ENCODE results near the gene CXCR4.

Gene CXCR4

GRCh38 chr2:136135921-136136906 lies 18.3 kb upstream of the CXCR4 start:
- DNase-seq (ENCODE audit: low spot score): peak; percentile 45
- TF ChIP-seq, protein P1, sequence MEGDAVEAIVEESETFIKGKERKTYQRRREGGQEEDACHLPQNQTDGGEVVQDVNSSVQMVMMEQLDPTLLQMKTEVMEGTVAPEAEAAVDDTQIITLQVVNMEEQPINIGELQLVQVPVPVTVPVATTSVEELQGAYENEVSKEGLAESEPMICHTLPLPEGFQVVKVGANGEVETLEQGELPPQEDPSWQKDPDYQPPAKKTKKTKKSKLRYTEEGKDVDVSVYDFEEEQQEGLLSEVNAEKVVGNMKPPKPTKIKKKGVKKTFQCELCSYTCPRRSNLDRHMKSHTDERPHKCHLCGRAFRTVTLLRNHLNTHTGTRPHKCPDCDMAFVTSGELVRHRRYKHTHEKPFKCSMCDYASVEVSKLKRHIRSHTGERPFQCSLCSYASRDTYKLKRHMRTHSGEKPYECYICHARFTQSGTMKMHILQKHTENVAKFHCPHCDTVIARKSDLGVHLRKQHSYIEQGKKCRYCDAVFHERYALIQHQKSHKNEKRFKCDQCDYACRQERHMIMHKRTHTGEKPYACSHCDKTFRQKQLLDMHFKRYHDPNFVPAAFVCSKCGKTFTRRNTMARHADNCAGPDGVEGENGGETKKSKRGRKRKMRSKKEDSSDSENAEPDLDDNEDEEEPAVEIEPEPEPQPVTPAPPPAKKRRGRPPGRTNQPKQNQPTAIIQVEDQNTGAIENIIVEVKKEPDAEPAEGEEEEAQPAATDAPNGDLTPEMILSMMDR (IDR thresholded peaks at IDR 0.05; ENCODE audit: extremely low read depth, missing control alignments): no peak

DNA sequence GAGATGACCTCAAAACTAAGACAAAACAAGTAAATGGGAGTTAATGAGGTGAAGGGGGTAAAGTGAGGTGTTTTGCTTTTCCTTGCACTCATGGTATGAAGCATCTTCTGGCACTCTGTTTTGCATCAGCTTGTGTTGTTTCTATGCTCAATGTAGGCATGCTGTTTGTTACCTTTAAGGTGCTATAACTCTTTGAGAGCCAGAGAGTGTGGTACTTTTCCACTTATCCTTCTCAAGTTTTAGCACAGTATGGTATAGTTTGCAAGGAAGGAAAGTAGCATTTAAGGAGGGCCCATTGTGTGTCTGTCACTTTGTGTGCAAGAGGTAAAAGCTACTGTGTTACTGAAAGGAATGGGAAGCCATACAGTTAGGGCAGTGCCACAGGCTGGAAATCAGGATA lies 17.5 kb upstream of the CXCR4 start:
- TF ChIP-seq, protein P1 (IDR thresholded peaks at IDR 0.05; ENCODE audit: extremely low read depth, missing control alignments): no peak
- DNase-seq (ENCODE audit: low spot score): no peak

GRCh38 chr2:136134126-136134525 lies 16.2 kb upstream of the CXCR4 start:
- peak; percentile 21 for DNase-seq (ENCODE audit: low spot score)
- TF ChIP-seq, protein P1 (IDR thresholded peaks at IDR 0.05; ENCODE audit: extremely low read depth, missing control alignments): no peak

- TF ChIP-seq, protein P1 (IDR thresholded peaks at IDR 0.05; ENCODE audit: extremely low read depth, missing control alignments): no peak
- DNase-seq (ENCODE audit: low spot score): no peak
Measured at GRCh38 chr2:136133586-136133985, 15.6 kb upstream of the CXCR4 start.

GRCh38 chr2:136133176-136133575 lies 15.2 kb upstream of the CXCR4 start:
- TF ChIP-seq, protein P1 (IDR thresholded peaks at IDR 0.05; ENCODE audit: extremely low read depth, missing control alignments): no peak
- DNase-seq (ENCODE audit: low spot score): no peak

- TF ChIP-seq, protein P1 (IDR thresholded peaks at IDR 0.05; ENCODE audit: extremely low read depth, missing control alignments): no peak
Measured at GRCh38 chr2:136132825-136133155, 14.8 kb upstream of the CXCR4 start.

DNA sequence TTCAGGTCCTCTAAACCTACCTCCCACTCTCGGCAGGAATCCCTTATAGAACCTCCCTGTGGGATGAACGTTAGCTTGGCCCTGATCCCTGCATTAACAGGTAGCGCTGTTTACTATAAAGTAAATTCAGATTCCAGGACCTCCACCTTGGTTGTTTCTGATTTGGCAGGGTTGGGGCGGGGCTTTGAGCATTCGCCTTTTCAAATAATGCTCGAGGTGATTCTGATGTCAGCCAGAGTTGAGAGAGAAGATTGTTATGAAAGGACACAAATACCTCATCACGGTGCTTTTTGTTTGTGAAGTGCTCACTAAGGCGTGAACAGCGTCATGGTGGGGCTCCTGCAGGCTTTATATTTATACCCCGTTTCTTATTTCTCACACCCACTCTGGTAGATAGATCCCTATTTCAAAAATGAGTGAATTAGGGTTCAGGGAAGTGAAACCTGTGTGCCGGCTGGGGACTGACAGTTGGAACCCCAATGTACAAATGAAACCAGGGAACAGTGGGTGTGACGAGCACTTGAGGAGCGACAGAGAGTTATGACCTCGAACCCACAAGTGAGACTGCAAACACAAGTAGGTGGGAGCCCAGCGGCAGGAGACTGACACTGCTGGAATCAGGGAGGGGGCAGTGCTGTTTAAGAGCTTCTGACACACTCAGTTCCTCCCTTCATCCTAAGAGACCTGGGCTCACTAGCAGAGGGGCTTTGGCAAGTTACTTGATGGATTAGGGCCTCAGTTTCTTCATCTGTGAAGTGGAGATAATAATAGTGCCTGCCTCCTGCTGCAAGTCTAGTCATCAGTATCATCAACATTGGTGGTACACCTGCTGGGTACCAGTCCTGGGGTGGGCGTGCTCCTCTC lies 14.2 kb upstream of the CXCR4 start:
- DNase-seq (ENCODE audit: low spot score): peak; percentile 79
- TF ChIP-seq, protein P1 (IDR thresholded peaks at IDR 0.05; ENCODE audit: extremely low read depth, missing control alignments): no peak

More at GRCh38 chr2:136132825-136133155, 14.8 kb upstream of the CXCR4 start:
- DNase-seq (ENCODE audit: low spot score): peak; percentile 13
